Mesenteric fat pad (tissue), 1 donor: ENCODE data around the gene SCARB1. TPM values are rescaled to one million over a fixed set of nuclear protein-coding genes. Genes with fewer than 3 reads are reported as not detected.
"Not testable (repeated sequence)": the region's sequence is repeated elsewhere in the genome, so short reads cannot be mapped to it uniquely, and the experiment has no call there.

ENCODE experiments used
- DNase-seq: peaks from one replicate; pipeline ENCODE4 v3.0.0-alpha.2; 2020; ENCODE audit warnings: low spot score
- long read RNA-seq: library from polyadenylated mRNA; unstranded; transcript quantifications from one replicate; pipeline ENCODE4 v2.0.0, GENCODE V29; 2020
- total RNA-seq: library from RNA; stranded (reverse); fragmentation: NEBNext Ultra II Directional; extraction: Animal tissue kit (Norgen Biotek cat#: 25700); gene quantifications from one replicate; pipeline ENCODE4 v1.2.1, GENCODE V29; 2021
- donor health status: DM: yes; HTN: yes; CAD: no.

Gene SCARB1
- 135 TPM for total RNA-seq
- long read RNA-seq, transcript SCARB1-201 (13 exons, 2,611 nt): major isoform, 287 of 427 reads
- long read RNA-seq, transcript SCARB1-202 (12 exons, 3,329 nt): minor isoform, 29 of 427 reads
- long read RNA-seq, partial matches to known transcripts: 78 of 427 reads
- long read RNA-seq, other reads (novel, unspliced or antisense): 29 of 427 reads

GRCh38 chr12:124863416-124864325 lies at the start of gene SCARB1:
Gene SCARB1 (minus strand): TSS chr12:124863864. CDS start chr12:124863720, 144 bp downstream.
- DNase-seq: peak; percentile 93

GRCh38 chr12:124912529-124913287 lies 49.0 kb upstream of the SCARB1 start:
- not testable (repeated sequence) for DNase-seq

GRCh38 chr12:124911521-124911920 lies 47.9 kb upstream of the SCARB1 start:
- DNase-seq: not testable (repeated sequence)

- DNase-seq: no peak
These were observed 47.2 kb upstream of the SCARB1 start for GRCh38 chr12:124910561-124911478.

GRCh38 chr12:124909831-124910560 lies 46.3 kb upstream of the SCARB1 start:
- no peak for DNase-seq

GRCh38 chr12:124906606-124907261 lies 43.1 kb upstream of the SCARB1 start:
- no peak for DNase-seq

GRCh38 chr12:124904306-124905098 lies 40.8 kb upstream of the SCARB1 start:
- peak; percentile 93 for DNase-seq

- no peak for DNase-seq
These were observed 39.3 kb upstream of the SCARB1 start for GRCh38 chr12:124902916-124903315.

- no peak for DNase-seq
These were observed 37.3 kb upstream of the SCARB1 start for GRCh38 chr12:124901003-124901402.

- DNase-seq: not testable (repeated sequence)
These were observed 36.7 kb upstream of the SCARB1 start for GRCh38 chr12:124900345-124900795.

GRCh38 chr12:124898923-124899294 lies 35.2 kb upstream of the SCARB1 start:
- DNase-seq: no peak

GRCh38 chr12:124898200-124898922 lies 34.7 kb upstream of the SCARB1 start:
- no peak for DNase-seq

GRCh38 chr12:124896461-124896860 lies 32.8 kb upstream of the SCARB1 start:
- DNase-seq: no peak

- DNase-seq: no peak
These were observed 30.3 kb upstream of the SCARB1 start for GRCh38 chr12:124893792-124894516.

GRCh38 chr12:124888260-124888659 lies 24.6 kb upstream of the SCARB1 start:
- no peak for DNase-seq

- DNase-seq: not testable (repeated sequence)
These were observed 24.1 kb upstream of the SCARB1 start for GRCh38 chr12:124887766-124888165.
